Activated T-cell treated with anti-CD3 and anti-CD28 coated beads, Interleukin-2, amount 50 U/mL, for 24 hours (primary cell): ENCODE measurements around the gene DCHS1.
"Not testable (repeated sequence)": the region's sequence is repeated elsewhere in the genome, so short reads cannot be mapped to it uniquely, and the experiment has no call there.

Source experiments
- DNase-seq: peaks from one replicate; pipeline ENCODE4 v3.0.0-alpha.2; 2020
- H3K27ac Mint-ChIP-seq: 2 replicates; pipeline ENCODE4 v1.8.0; 2020; ENCODE audit warnings: mild to moderate bottlenecking, mixed read lengths
- H3K27me3 Mint-ChIP-seq: 2 replicates; pipeline ENCODE4 v1.8.0; 2020; ENCODE audit warnings: mixed read lengths
- H3K36me3 Mint-ChIP-seq: 2 replicates; pipeline ENCODE4 v1.8.0; 2020; ENCODE audit warnings: low read depth, mixed read lengths
- H3K4me1 Mint-ChIP-seq: 2 replicates; pipeline ENCODE4 v1.8.0; 2020; ENCODE audit warnings: low read depth, mixed read lengths
- H3K4me3 Mint-ChIP-seq: 2 replicates; pipeline ENCODE4 v1.8.0; 2020; ENCODE audit warnings: mild to moderate bottlenecking, moderate library complexity, mixed read lengths
- H3K9me3 Mint-ChIP-seq: 2 replicates; pipeline ENCODE4 v1.8.0; 2020; ENCODE audit warnings: mixed read lengths

Gene DCHS1, protein sequence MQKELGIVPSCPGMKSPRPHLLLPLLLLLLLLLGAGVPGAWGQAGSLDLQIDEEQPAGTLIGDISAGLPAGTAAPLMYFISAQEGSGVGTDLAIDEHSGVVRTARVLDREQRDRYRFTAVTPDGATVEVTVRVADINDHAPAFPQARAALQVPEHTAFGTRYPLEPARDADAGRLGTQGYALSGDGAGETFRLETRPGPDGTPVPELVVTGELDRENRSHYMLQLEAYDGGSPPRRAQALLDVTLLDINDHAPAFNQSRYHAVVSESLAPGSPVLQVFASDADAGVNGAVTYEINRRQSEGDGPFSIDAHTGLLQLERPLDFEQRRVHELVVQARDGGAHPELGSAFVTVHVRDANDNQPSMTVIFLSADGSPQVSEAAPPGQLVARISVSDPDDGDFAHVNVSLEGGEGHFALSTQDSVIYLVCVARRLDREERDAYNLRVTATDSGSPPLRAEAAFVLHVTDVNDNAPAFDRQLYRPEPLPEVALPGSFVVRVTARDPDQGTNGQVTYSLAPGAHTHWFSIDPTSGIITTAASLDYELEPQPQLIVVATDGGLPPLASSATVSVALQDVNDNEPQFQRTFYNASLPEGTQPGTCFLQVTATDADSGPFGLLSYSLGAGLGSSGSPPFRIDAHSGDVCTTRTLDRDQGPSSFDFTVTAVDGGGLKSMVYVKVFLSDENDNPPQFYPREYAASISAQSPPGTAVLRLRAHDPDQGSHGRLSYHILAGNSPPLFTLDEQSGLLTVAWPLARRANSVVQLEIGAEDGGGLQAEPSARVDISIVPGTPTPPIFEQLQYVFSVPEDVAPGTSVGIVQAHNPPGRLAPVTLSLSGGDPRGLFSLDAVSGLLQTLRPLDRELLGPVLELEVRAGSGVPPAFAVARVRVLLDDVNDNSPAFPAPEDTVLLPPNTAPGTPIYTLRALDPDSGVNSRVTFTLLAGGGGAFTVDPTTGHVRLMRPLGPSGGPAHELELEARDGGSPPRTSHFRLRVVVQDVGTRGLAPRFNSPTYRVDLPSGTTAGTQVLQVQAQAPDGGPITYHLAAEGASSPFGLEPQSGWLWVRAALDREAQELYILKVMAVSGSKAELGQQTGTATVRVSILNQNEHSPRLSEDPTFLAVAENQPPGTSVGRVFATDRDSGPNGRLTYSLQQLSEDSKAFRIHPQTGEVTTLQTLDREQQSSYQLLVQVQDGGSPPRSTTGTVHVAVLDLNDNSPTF (N-terminal part only)

DNA sequence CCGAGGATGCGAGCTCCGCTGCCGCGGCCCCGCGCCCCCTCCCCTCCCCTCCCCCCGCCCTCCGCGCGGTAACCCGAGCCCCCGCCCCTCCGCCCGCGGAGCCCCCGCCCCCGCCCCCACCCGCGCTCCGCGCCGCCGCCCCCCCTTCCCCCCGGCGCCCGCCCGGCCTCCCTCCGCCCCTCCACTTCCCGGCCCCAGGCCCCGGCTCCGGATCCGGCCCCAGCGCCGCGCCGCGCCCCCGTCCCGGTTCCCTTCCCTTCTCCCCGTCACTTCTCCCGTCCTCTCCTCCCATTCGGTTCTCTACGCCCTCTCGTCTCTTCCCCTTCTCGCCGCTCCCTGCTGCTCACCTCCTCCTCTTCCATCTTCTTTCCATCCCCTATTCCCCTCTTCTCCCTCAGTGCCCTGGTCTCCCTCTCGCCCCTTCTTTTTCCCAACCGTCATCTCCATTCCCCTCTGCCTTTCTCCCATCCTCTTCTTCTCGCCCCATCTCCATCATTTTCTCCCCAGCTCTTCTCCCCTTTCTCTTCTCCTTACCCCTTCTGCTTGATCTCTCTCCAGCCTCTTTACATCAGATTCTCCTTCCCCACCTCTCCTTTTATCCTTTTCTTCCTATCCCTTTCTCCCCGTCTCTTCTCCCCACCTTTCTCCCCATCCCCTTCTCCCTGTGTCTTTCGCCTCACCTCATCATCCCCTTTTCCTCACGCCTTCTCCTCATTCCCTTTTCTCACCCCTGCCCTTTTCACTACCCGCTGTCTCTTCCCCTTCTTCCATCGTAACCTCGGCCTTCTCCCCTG, at the start of gene DCHS1:
Gene DCHS1, minus strand, starts transcription at position 20 of the 794 bp plus-strand sequence. CDS start 14,196 bp downstream, outside the sequence.
- no peaks in the 10 kb centered on the region for H3K9me3 Mint-ChIP-seq

DNA sequence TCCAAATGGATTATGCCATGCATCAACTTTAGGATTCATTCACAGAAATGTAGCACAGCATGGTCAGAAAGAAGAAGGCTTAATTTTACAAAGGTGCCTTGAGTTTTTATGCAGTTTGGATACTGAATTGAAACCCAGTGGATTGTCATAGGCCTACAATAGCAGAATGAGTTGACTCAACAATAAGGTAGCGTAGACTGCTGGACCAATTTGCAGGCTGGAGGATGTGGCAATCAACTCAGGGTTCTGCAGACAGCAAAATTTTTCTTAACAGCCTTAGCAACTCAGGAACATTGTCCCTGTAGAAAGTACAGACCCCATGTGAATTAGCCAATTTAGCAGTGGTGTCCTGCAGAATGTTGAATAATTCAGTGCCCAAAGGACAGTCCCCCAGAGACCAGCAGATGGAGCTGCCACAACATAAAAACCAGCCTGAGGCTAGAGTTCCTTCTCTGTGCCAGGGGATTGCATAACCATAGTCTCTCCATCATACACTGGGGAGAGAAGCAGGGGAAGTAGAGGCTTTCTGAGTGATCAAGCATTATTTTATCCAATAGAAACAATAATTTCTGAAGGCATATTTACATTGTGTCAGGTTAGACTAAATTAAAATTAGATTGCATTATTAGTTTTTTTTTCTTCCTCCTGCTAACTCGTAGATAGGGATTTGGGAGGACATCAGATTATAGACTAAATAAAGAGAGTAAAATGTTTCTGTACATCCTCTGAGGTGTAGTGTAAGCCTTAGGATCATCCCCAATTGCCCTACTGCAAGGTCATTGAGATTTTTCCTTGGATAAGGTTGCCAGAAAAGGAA, 47.8 kb upstream of the DCHS1 start:
- H3K4me3 Mint-ChIP-seq: no peak overlapping the region
- peaks cover 4% of the 10 kb centered on the region for H3K36me3 Mint-ChIP-seq
- H3K9me3 Mint-ChIP-seq: no peaks in the 10 kb centered on the region
- no peak overlapping the region for H3K27ac Mint-ChIP-seq
- DNase-seq: no peak
- H3K27me3 Mint-ChIP-seq: no peaks in the 10 kb centered on the region
- H3K4me1 Mint-ChIP-seq: peaks cover 16% of the 10 kb centered on the region

More for the DNA sequence above, at the start of gene DCHS1:
- Mint-ChIP-seq H3K4me3 (peak within 1 kb of the TSS; percentile 28), H3K36me3 (no peaks in the 10 kb centered on the region), H3K27ac (no peak within 1 kb of the TSS), H3K4me1 (no peaks in the 10 kb centered on the region), H3K27me3 (peaks cover 6% of the 10 kb centered on the region)
- no peak for DNase-seq

GRCh38 chr11:6701955-6702354, 46.3 kb upstream of the DCHS1 start:
- not testable (repeated sequence) for H3K9me3 Mint-ChIP-seq, H3K36me3 Mint-ChIP-seq, H3K27me3 Mint-ChIP-seq, H3K4me3 Mint-ChIP-seq, DNase-seq, H3K27ac Mint-ChIP-seq
- H3K4me1 Mint-ChIP-seq: peaks cover 14% of the 10 kb centered on the region

DNA sequence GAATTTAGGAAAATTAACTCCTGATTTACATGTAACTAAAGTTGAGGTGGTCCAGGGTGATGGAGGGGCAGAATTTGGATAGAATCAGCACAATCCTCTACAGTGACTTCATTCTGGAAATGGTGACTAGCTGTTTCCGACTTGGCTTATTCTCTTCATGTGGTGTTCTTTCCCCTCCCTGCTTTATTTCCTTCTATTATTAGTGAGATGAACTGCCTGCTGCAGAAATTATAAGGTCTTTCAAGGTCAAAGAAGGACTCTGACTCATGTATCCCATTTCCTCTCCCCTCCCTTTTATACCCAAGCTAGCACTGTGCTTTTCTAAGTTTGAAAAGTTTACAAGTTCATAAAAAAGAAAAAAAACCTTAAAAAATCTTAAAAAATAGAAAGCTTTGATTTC, 39.8 kb upstream of the DCHS1 start:
- peaks cover 44% of the 10 kb centered on the region for H3K4me1 Mint-ChIP-seq
- H3K36me3 Mint-ChIP-seq: peaks cover 4% of the 10 kb centered on the region
- no peaks in the 10 kb centered on the region for H3K9me3 Mint-ChIP-seq
- no peak overlapping the region for H3K4me3 Mint-ChIP-seq
- DNase-seq: no peak
- H3K27me3 Mint-ChIP-seq: no peaks in the 10 kb centered on the region
- H3K27ac Mint-ChIP-seq: peak overlapping the region; percentile 80

GRCh38 chr11:6694229-6694535, 38.6 kb upstream of the DCHS1 start:
- Mint-ChIP-seq H3K27me3 (no peaks in the 10 kb centered on the region), H3K4me3 (peak overlapping the region; percentile 51), H3K27ac (peak overlapping the region; percentile 82), H3K9me3 (no peaks in the 10 kb centered on the region), H3K36me3 (no peaks in the 10 kb centered on the region), H3K4me1 (peaks cover 44% of the 10 kb centered on the region)
- no peak for DNase-seq

DNA sequence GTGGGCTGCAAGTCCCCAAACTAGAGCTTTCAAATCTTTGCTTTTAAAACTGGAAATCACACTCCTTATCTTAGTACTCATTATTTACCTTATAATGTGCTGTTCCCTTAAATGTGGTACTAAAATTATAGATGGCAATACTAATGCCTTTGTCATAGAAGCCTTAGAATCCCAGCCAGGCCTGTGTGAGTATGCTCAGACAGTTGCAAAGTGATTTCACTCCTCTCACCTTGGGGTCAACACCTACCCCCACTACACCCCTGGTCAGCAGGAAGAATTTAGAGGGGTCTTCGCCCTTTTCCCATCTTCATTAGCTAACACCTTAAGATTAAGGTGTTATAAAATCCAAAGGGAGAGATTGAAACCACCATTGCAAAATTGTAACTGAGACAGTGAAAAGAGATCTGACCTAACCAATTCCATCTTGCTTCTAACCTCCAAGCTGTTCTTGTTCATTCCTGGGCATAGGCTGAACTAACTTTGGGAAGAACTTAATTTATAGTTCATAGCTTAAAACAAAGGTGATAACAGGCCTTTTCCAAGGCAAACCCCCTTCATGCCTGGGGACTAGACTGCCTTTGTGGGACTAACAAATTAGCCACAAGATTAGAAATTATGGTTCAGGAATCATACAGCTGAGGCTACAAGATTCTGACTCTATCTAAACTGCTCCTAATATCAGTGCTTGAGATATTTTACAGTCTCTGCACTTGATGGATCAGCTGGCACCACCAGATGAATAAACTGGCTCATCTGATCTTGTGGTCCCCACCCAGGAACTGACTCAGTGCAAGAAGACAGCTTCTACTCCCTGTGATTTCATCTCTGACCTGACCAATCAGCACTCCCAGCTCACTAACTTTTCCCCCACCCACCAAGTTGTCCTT, 38.0 kb upstream of the DCHS1 start:
- Mint-ChIP-seq H3K27me3 (no peaks in the 10 kb centered on the region), H3K27ac (peak overlapping the region; percentile 82), H3K4me1 (peaks cover 44% of the 10 kb centered on the region), H3K4me3 (peak overlapping the region; percentile 51), H3K9me3 (no peaks in the 10 kb centered on the region), H3K36me3 (no peaks in the 10 kb centered on the region)
- DNase-seq: no peak

DNA sequence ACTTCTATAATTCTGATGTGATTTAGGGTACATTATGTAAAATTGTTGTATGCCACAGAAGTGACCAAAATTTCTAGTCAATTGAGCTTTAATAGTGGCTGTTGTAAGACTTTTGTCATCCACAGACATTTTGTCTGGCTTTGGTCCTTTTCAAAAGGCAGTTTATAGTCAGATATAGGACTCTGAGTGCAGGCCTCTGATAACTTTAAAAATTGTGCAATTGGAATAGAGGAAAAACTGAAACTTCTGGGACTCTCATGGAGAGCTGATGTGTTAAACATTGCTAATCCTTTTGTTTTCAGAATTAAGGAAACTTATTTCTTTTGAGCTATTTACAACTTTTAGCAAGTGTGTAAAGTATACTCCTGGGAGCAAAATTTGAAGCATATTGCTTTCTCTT, 36.5 kb upstream of the DCHS1 start:
- no peaks in the 10 kb centered on the region for H3K9me3 Mint-ChIP-seq
- no peak for DNase-seq
- no peaks in the 10 kb centered on the region for H3K27me3 Mint-ChIP-seq
- no peak overlapping the region for H3K27ac Mint-ChIP-seq
- no peaks in the 10 kb centered on the region for H3K36me3 Mint-ChIP-seq
- no peak overlapping the region for H3K4me3 Mint-ChIP-seq
- H3K4me1 Mint-ChIP-seq: peaks cover 51% of the 10 kb centered on the region

- not testable (repeated sequence) for H3K9me3 Mint-ChIP-seq, H3K27me3 Mint-ChIP-seq, H3K36me3 Mint-ChIP-seq, DNase-seq, H3K4me3 Mint-ChIP-seq, H3K27ac Mint-ChIP-seq
- peaks cover 40% of the 10 kb centered on the region for H3K4me1 Mint-ChIP-seq
Measured at GRCh38 chr11:6690431-6691132, 35.0 kb upstream of the DCHS1 start.

GRCh38 chr11:6687876-6688275, 32.3 kb upstream of the DCHS1 start:
- H3K4me3 Mint-ChIP-seq: no peak overlapping the region
- H3K27me3 Mint-ChIP-seq: no peaks in the 10 kb centered on the region
- peaks cover 23% of the 10 kb centered on the region for H3K4me1 Mint-ChIP-seq
- H3K27ac Mint-ChIP-seq: no peak overlapping the region
- DNase-seq: no peak
- H3K9me3 Mint-ChIP-seq: no peaks in the 10 kb centered on the region
- H3K36me3 Mint-ChIP-seq: peaks cover 4% of the 10 kb centered on the region

DNA sequence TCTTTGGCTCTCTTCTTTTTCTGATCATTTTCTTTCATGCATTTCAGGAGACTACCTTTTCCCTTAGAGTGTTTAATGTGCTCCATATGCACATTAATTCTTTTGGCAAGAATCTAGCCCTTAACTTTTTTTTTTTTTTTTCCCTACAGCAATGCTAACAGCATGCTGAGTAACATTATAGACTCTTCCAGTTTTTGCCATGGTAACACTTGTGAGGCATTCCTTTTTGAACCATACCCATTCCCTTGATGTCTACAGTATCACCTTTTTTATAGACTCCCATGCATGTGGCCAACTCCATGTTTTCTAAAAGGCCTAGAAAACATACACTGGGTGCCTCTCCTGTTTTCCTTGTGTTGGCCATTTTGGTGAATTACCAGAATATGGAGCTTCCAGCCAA, 30.4 kb upstream of the DCHS1 start:
- Mint-ChIP-seq H3K9me3 (no peaks in the 10 kb centered on the region), H3K36me3 (peaks cover 23% of the 10 kb centered on the region), H3K4me1 (peaks cover 23% of the 10 kb centered on the region), H3K27me3 (no peaks in the 10 kb centered on the region), H3K4me3 (no peak overlapping the region), H3K27ac (no peak overlapping the region)
- DNase-seq: no peak

GRCh38 chr11:6684068-6684467, 28.5 kb upstream of the DCHS1 start:
- DNase-seq: not testable (repeated sequence)
- H3K4me3 Mint-ChIP-seq: peak overlapping the region; percentile 99
- H3K27ac Mint-ChIP-seq: peak overlapping the region; percentile 34

More at GRCh38 chr11:6684068-6684467, 28.5 kb upstream of the DCHS1 start:
- Mint-ChIP-seq H3K36me3 (peaks cover 42% of the 10 kb centered on the region), H3K4me1 (peaks cover 39% of the 10 kb centered on the region)
- not testable (repeated sequence) for H3K9me3 Mint-ChIP-seq, H3K27me3 Mint-ChIP-seq
